Measurements from ENCODE around the gene COTL1. TPM values are rescaled to one million over a fixed set of nuclear protein-coding genes. Genes with fewer than 3 reads are reported as not detected.
"Not testable (repeated sequence)": the region's sequence is repeated elsewhere in the genome, so short reads cannot be mapped to it uniquely, and the experiment has no call there.

Gene COTL1
- polyA plus RNA-seq, 1 donor = 60.8 TPM

- Histone ChIP-seq H3K27me3 (ENCODE audit: control insufficient read depth, insufficient read depth, low read length) (peaks cover 3% of the 10 kb centered on the region), H3K27ac (ENCODE audit: low read length) (no peak within 1 kb of the TSS), H3K9me3 (ENCODE audit: control insufficient read depth, low read depth, low read length) (no peaks in the 10 kb centered on the region), H3K36me3 (ENCODE audit: control insufficient read depth, insufficient read depth, low read length) (peaks cover 20% of the 10 kb centered on the region), H3K4me3 (ENCODE audit: low read length) (peak within 1 kb of the TSS; percentile 73), H3K4me1 (ENCODE audit: control insufficient read depth, insufficient read depth, low read length) (peaks cover 8% of the 10 kb centered on the region)
- WGBS (ENCODE audit: insufficient coverage, low lambda C conversion rate) = no CpG with 5 or more reads among the region's 77 CpGs
- DNase-seq = peak; percentile 21 to 70
These were observed 30.1 kb upstream of the COTL1 start, which contains the start of gene KLHL36 for GRCh38 chr16:84647828-84648594. Gene KLHL36, plus strand, starts transcription at chr16:84648511. Its CDS starts 2,357 bp downstream, at chr16:84650868.

GRCh38 chr16:84643674-84644073 lies 25.8 kb upstream of the COTL1 start:
- no peak for DNase-seq
- Histone ChIP-seq H3K9me3 (ENCODE audit: control insufficient read depth, low read depth, low read length) (no peaks in the 10 kb centered on the region), H3K4me3 (ENCODE audit: low read length) (no peak overlapping the region), H3K27ac (ENCODE audit: low read length) (no peak overlapping the region), H3K36me3 (ENCODE audit: control insufficient read depth, insufficient read depth, low read length) (no peaks in the 10 kb centered on the region), H3K4me1 (ENCODE audit: control insufficient read depth, insufficient read depth, low read length) (peaks cover 6% of the 10 kb centered on the region), H3K27me3 (ENCODE audit: control insufficient read depth, insufficient read depth, low read length) (peaks cover 3% of the 10 kb centered on the region)
- WGBS (ENCODE audit: insufficient coverage, low lambda C conversion rate) = 100% methylated on average over 2 of the region's 4 CpGs

GRCh38 chr16:84643180-84643583 lies 25.3 kb upstream of the COTL1 start:
- Histone ChIP-seq H3K27ac (ENCODE audit: low read length) (no peak overlapping the region), H3K4me1 (ENCODE audit: control insufficient read depth, insufficient read depth, low read length) (peaks cover 6% of the 10 kb centered on the region), H3K9me3 (ENCODE audit: control insufficient read depth, low read depth, low read length) (no peaks in the 10 kb centered on the region), H3K27me3 (ENCODE audit: control insufficient read depth, insufficient read depth, low read length) (peaks cover 3% of the 10 kb centered on the region), H3K36me3 (ENCODE audit: control insufficient read depth, insufficient read depth, low read length) (no peaks in the 10 kb centered on the region), H3K4me3 (ENCODE audit: low read length) (no peak overlapping the region)
- WGBS (ENCODE audit: insufficient coverage, low lambda C conversion rate) = no CpG with 5 or more reads among the region's 8 CpGs
- peak; percentile 16 to 28 for DNase-seq

GRCh38 chr16:84641643-84642358 lies 23.9 kb upstream of the COTL1 start:
- H3K27ac ChIP-seq (ENCODE audit: low read length) = no peak overlapping the region

GRCh38 chr16:84640145-84640544 lies 22.3 kb upstream of the COTL1 start:
- no peak for DNase-seq
- H3K4me3 ChIP-seq (ENCODE audit: low read length) = no peak overlapping the region
- H3K27me3 ChIP-seq (ENCODE audit: control insufficient read depth, insufficient read depth, low read length) = no peaks in the 10 kb centered on the region
- no peak overlapping the region for H3K27ac ChIP-seq (ENCODE audit: low read length)
- no peaks in the 10 kb centered on the region for H3K36me3 ChIP-seq (ENCODE audit: control insufficient read depth, insufficient read depth, low read length)
- WGBS (ENCODE audit: insufficient coverage, low lambda C conversion rate) = no CpG with 5 or more reads among the region's 5 CpGs
- H3K4me1 ChIP-seq (ENCODE audit: control insufficient read depth, insufficient read depth, low read length) = no peaks in the 10 kb centered on the region
- H3K9me3 ChIP-seq (ENCODE audit: control insufficient read depth, low read depth, low read length) = no peaks in the 10 kb centered on the region

More at GRCh38 chr16:84641643-84642358, 23.9 kb upstream of the COTL1 start:
- no CpG with 5 or more reads among the region's 6 CpGs for WGBS (ENCODE audit: insufficient coverage, low lambda C conversion rate)
- DNase-seq = no peak
- Histone ChIP-seq H3K27me3 (ENCODE audit: control insufficient read depth, insufficient read depth, low read length) (peaks cover 3% of the 10 kb centered on the region), H3K4me1 (ENCODE audit: control insufficient read depth, insufficient read depth, low read length) (no peaks in the 10 kb centered on the region), H3K9me3 (ENCODE audit: control insufficient read depth, low read depth, low read length) (no peaks in the 10 kb centered on the region), H3K36me3 (ENCODE audit: control insufficient read depth, insufficient read depth, low read length) (no peaks in the 10 kb centered on the region), H3K4me3 (ENCODE audit: low read length) (no peak overlapping the region)

- DNase-seq = no peak
- Histone ChIP-seq H3K4me1 (ENCODE audit: control insufficient read depth, insufficient read depth, low read length) (no peaks in the 10 kb centered on the region), H3K4me3 (ENCODE audit: low read length) (no peak overlapping the region), H3K27me3 (ENCODE audit: control insufficient read depth, insufficient read depth, low read length) (no peaks in the 10 kb centered on the region), H3K36me3 (ENCODE audit: control insufficient read depth, insufficient read depth, low read length) (no peaks in the 10 kb centered on the region), H3K9me3 (ENCODE audit: control insufficient read depth, low read depth, low read length) (no peaks in the 10 kb centered on the region), H3K27ac (ENCODE audit: low read length) (no peak overlapping the region)
- 90% methylated on average over 2 of the region's 8 CpGs for WGBS (ENCODE audit: insufficient coverage, low lambda C conversion rate)
These were observed 20.4 kb upstream of the COTL1 start for GRCh38 chr16:84638231-84638806.

- DNase-seq = no peak
- no peaks in the 10 kb centered on the region for H3K9me3 ChIP-seq (ENCODE audit: control insufficient read depth, low read depth, low read length)
- 90% methylated on average over 3 of the region's 4 CpGs for WGBS (ENCODE audit: insufficient coverage, low lambda C conversion rate)
These were observed 19.8 kb upstream of the COTL1 start for GRCh38 chr16:84637709-84638108.

GRCh38 chr16:84635702-84636101 lies 17.8 kb upstream of the COTL1 start:
- Histone ChIP-seq H3K27ac (ENCODE audit: low read length) (no peak overlapping the region), H3K4me3 (ENCODE audit: low read length) (no peak overlapping the region), H3K9me3 (ENCODE audit: control insufficient read depth, low read depth, low read length) (no peaks in the 10 kb centered on the region), H3K4me1 (ENCODE audit: control insufficient read depth, insufficient read depth, low read length) (no peaks in the 10 kb centered on the region), H3K36me3 (ENCODE audit: control insufficient read depth, insufficient read depth, low read length) (no peaks in the 10 kb centered on the region), H3K27me3 (ENCODE audit: control insufficient read depth, insufficient read depth, low read length) (no peaks in the 10 kb centered on the region)
- no peak for DNase-seq
- 100% methylated on average over 2 of the region's 8 CpGs for WGBS (ENCODE audit: insufficient coverage, low lambda C conversion rate)

More at GRCh38 chr16:84637709-84638108, 19.8 kb upstream of the COTL1 start:
- Histone ChIP-seq H3K27me3 (ENCODE audit: control insufficient read depth, insufficient read depth, low read length) (no peaks in the 10 kb centered on the region), H3K36me3 (ENCODE audit: control insufficient read depth, insufficient read depth, low read length) (no peaks in the 10 kb centered on the region), H3K4me3 (ENCODE audit: low read length) (no peak overlapping the region), H3K27ac (ENCODE audit: low read length) (no peak overlapping the region), H3K4me1 (ENCODE audit: control insufficient read depth, insufficient read depth, low read length) (no peaks in the 10 kb centered on the region)

GRCh38 chr16:84633622-84634021 lies 15.7 kb upstream of the COTL1 start:
- peak in 1 of 2 donors; percentile 70 for DNase-seq
- Histone ChIP-seq H3K4me1 (ENCODE audit: control insufficient read depth, insufficient read depth, low read length) (no peaks in the 10 kb centered on the region), H3K27me3 (ENCODE audit: control insufficient read depth, insufficient read depth, low read length) (no peaks in the 10 kb centered on the region), H3K4me3 (ENCODE audit: low read length) (no peak overlapping the region), H3K36me3 (ENCODE audit: control insufficient read depth, insufficient read depth, low read length) (no peaks in the 10 kb centered on the region), H3K27ac (ENCODE audit: low read length) (no peak overlapping the region), H3K9me3 (ENCODE audit: control insufficient read depth, low read depth, low read length) (no peaks in the 10 kb centered on the region)
- no CpG with 5 or more reads among the region's 9 CpGs for WGBS (ENCODE audit: insufficient coverage, low lambda C conversion rate)

- not testable (repeated sequence) for H3K9me3 ChIP-seq (ENCODE audit: control insufficient read depth, low read depth, low read length); DNase-seq; H3K27ac ChIP-seq (ENCODE audit: low read length); H3K4me1 ChIP-seq (ENCODE audit: control insufficient read depth, insufficient read depth, low read length); H3K36me3 ChIP-seq (ENCODE audit: control insufficient read depth, insufficient read depth, low read length); H3K4me3 ChIP-seq (ENCODE audit: low read length); H3K27me3 ChIP-seq (ENCODE audit: control insufficient read depth, insufficient read depth, low read length)
- no CpG with 5 or more reads among the region's 7 CpGs for WGBS (ENCODE audit: insufficient coverage, low lambda C conversion rate)
These were observed 15.0 kb upstream of the COTL1 start for GRCh38 chr16:84632862-84633261.

Data from large intestine (tissue), 3 donors.